ENCODE results near the gene CANT1.

Gene CANT1

GRCh38 chr17:79047291-79047920 lies 37.8 kb upstream of the CANT1 start:
- no peaks in the 10 kb centered on the region for H3K36me3 ChIP-seq (ENCODE audit: insufficient read depth, low read length)
- H3K27me3 ChIP-seq (ENCODE audit: insufficient read depth, low read length) = peaks cover 7% of the 10 kb centered on the region
- no peaks in the 10 kb centered on the region for H3K4me1 ChIP-seq (ENCODE audit: insufficient read depth, low read length)
- no peak overlapping the region for H3K4me3 ChIP-seq (ENCODE audit: low read length)
- H2AFZ ChIP-seq (ENCODE audit: low read depth, low read length) = no peak overlapping the region
- H3K9me3 ChIP-seq (ENCODE audit: low read length) = peaks cover 3% of the 10 kb centered on the region

- Histone ChIP-seq H3K36me3 (ENCODE audit: insufficient read depth, low read length) (no peaks in the 10 kb centered on the region), H2AFZ (ENCODE audit: low read depth, low read length) (no peak overlapping the region), H3K4me3 (ENCODE audit: low read length) (no peak overlapping the region), H3K27me3 (ENCODE audit: insufficient read depth, low read length) (peaks cover 7% of the 10 kb centered on the region), H3K9me3 (ENCODE audit: low read length) (peaks cover 3% of the 10 kb centered on the region), H3K4me1 (ENCODE audit: insufficient read depth, low read length) (no peaks in the 10 kb centered on the region)
These were observed 37.3 kb upstream of the CANT1 start for GRCh38 chr17:79046916-79047280.

- H3K27me3 ChIP-seq (ENCODE audit: insufficient read depth, low read length) = peaks cover 7% of the 10 kb centered on the region
- no peaks in the 10 kb centered on the region for H3K36me3 ChIP-seq (ENCODE audit: insufficient read depth, low read length)
- H3K4me1 ChIP-seq (ENCODE audit: insufficient read depth, low read length) = no peaks in the 10 kb centered on the region
- no peak overlapping the region for H3K4me3 ChIP-seq (ENCODE audit: low read length)
- H3K9me3 ChIP-seq (ENCODE audit: low read length) = peaks cover 3% of the 10 kb centered on the region
- no peak overlapping the region for H2AFZ ChIP-seq (ENCODE audit: low read depth, low read length)
These were observed 36.8 kb upstream of the CANT1 start for GRCh38 chr17:79046197-79046915.

DNA sequence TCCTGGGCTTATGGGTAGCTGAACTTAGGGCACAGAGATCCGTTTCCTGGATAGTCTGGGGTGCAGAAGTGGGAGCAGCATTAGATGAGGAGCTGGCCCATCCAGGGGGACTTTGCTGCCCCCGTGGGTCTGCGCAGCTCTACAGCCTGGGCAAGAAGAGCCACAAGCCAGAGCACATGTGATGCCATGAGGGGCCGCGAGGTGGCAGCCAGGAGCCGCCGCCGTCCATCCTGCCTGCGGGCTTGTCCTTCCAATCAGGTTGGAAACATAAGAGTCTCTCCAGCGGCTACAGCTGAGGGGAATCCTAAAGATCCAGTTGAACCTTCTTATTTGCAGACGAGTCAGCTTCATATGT lies 36.3 kb upstream of the CANT1 start:
- H3K9me3 ChIP-seq (ENCODE audit: low read length) = peaks cover 3% of the 10 kb centered on the region
- H3K27me3 ChIP-seq (ENCODE audit: insufficient read depth, low read length) = peaks cover 7% of the 10 kb centered on the region
- H3K4me1 ChIP-seq (ENCODE audit: insufficient read depth, low read length) = no peaks in the 10 kb centered on the region
- H3K36me3 ChIP-seq (ENCODE audit: insufficient read depth, low read length) = no peaks in the 10 kb centered on the region
- H3K4me3 ChIP-seq (ENCODE audit: low read length) = no peak overlapping the region
- H2AFZ ChIP-seq (ENCODE audit: low read depth, low read length) = no peak overlapping the region

DNA sequence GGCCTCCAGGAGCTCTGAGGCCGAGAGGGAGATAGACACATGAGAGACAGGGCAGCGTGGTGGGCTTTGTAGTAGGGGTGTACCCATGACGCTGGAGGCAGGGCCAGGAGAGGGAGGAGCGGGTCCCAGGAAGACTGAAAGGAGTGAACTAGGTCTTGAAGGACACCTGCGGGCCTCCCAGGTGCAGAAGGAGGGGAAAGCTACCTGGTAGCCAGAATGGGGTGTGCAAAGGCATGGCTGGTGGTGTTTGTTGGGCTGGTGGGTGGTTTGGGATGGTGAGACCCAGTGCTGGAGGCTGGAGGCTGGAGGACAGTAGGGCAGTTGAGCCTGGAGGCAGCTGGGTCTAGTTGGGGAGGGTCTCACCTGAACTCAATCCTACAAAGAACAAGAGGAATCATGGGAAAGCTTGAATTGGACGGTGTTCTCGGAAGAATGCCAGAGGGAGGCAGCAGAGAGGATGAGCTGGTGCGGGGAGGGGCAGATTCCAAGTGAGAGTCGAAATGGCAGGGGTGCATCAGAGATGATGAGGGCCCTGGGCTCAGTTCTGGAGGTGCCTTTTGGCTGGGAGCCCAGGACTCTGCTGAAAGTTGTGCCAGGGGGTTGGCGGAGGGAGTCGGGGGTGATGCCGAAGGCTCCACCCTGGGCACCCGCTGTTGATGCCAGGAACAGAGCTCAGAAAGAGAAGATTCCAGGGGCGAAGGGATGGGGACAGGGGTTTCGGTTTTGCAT lies 35.6 kb upstream of the CANT1 start:
- Histone ChIP-seq H3K4me3 (ENCODE audit: low read length) (no peak overlapping the region), H3K27me3 (ENCODE audit: insufficient read depth, low read length) (peaks cover 6% of the 10 kb centered on the region), H3K9me3 (ENCODE audit: low read length) (peaks cover 3% of the 10 kb centered on the region), H3K4me1 (ENCODE audit: insufficient read depth, low read length) (no peaks in the 10 kb centered on the region), H2AFZ (ENCODE audit: low read depth, low read length) (no peak overlapping the region), H3K36me3 (ENCODE audit: insufficient read depth, low read length) (no peaks in the 10 kb centered on the region)

DNA sequence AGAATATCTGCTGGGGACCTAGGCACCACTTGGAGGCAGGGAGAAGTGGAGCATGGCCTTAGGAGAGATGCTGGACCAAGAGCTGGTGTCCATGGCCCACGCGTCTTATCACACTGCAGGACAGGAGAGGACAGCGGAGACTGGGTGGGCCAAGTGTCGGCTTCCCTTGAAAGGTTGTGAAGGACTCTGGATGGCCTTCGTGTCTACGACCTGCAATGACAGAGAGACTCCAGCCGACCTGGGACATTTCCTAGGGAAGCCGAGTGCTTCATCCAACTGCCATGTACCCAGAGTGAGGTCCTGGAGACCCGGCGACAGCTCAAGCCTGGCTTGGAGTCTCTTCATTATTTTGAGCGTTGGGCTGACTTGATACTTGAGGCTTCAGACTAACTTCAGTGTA lies 34.9 kb upstream of the CANT1 start:
- H3K9me3 ChIP-seq (ENCODE audit: low read length) = peaks cover 3% of the 10 kb centered on the region
- H3K36me3 ChIP-seq (ENCODE audit: insufficient read depth, low read length) = no peaks in the 10 kb centered on the region
- no peak overlapping the region for H2AFZ ChIP-seq (ENCODE audit: low read depth, low read length)
- H3K4me3 ChIP-seq (ENCODE audit: low read length) = no peak overlapping the region
- H3K4me1 ChIP-seq (ENCODE audit: insufficient read depth, low read length) = no peaks in the 10 kb centered on the region
- peaks cover 2% of the 10 kb centered on the region for H3K27me3 ChIP-seq (ENCODE audit: insufficient read depth, low read length)

- Histone ChIP-seq H3K4me3 (ENCODE audit: low read length) (no peak overlapping the region), H3K27me3 (ENCODE audit: insufficient read depth, low read length) (peaks cover 2% of the 10 kb centered on the region), H3K4me1 (ENCODE audit: insufficient read depth, low read length) (no peaks in the 10 kb centered on the region)
These were observed 34.4 kb upstream of the CANT1 start for GRCh38 chr17:79043931-79044320.

GRCh38 chr17:79043191-79043930 lies 33.8 kb upstream of the CANT1 start:
- H3K27me3 ChIP-seq (ENCODE audit: insufficient read depth, low read length) = peaks cover 5% of the 10 kb centered on the region

More at GRCh38 chr17:79043931-79044320, 34.4 kb upstream of the CANT1 start:
- Histone ChIP-seq H3K36me3 (ENCODE audit: insufficient read depth, low read length) (no peaks in the 10 kb centered on the region), H2AFZ (ENCODE audit: low read depth, low read length) (no peak overlapping the region), H3K9me3 (ENCODE audit: low read length) (peaks cover 3% of the 10 kb centered on the region)

GRCh38 chr17:79042421-79043190 lies 33.0 kb upstream of the CANT1 start:
- Histone ChIP-seq H3K4me1 (ENCODE audit: insufficient read depth, low read length) (no peaks in the 10 kb centered on the region), H2AFZ (ENCODE audit: low read depth, low read length) (no peak overlapping the region), H3K4me3 (ENCODE audit: low read length) (no peak overlapping the region), H3K36me3 (ENCODE audit: insufficient read depth, low read length) (no peaks in the 10 kb centered on the region), H3K9me3 (ENCODE audit: low read length) (no peaks in the 10 kb centered on the region), H3K27me3 (ENCODE audit: insufficient read depth, low read length) (peaks cover 6% of the 10 kb centered on the region)

More at GRCh38 chr17:79043191-79043930, 33.8 kb upstream of the CANT1 start:
- Histone ChIP-seq H3K9me3 (ENCODE audit: low read length) (peaks cover 3% of the 10 kb centered on the region), H3K4me3 (ENCODE audit: low read length) (no peak overlapping the region), H3K4me1 (ENCODE audit: insufficient read depth, low read length) (no peaks in the 10 kb centered on the region), H2AFZ (ENCODE audit: low read depth, low read length) (no peak overlapping the region), H3K36me3 (ENCODE audit: insufficient read depth, low read length) (no peaks in the 10 kb centered on the region)

DNA sequence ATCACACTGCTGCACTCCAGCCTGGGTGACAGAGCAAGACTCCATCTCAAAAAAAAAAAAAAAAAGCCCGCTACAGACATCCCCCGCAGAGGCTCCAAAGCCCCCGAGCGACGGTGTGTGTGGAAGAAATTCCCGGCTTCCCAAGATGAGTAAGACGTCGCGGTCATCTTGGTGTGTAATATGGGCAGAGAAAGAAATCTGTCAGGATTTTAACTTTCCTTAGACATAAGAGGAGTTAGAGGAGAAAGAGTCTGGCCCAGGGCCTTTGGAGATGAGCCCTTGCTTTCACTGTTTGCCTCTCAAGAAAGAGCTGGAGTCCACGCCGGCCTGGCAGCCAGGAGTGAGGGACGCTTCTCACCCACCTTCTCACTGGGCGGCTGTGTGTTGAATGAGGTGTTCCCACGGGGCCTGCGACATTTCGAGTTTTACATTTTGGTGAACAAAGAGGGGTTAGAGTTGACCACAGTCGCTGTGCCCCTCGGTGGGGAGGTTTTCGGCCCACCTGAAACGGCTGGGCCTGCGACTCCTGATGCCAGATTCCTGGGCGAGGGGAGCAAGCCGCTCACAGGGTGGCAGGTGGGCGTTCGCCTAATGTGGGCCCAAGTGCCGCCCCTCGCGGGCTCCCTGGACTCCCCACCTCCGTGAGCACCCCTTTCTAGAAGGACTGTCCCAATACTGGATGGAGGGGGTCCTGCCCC lies 32.3 kb upstream of the CANT1 start:
- H2AFZ ChIP-seq (ENCODE audit: low read depth, low read length) = no peak overlapping the region
- H3K4me1 ChIP-seq (ENCODE audit: insufficient read depth, low read length) = no peaks in the 10 kb centered on the region
- H3K36me3 ChIP-seq (ENCODE audit: insufficient read depth, low read length) = no peaks in the 10 kb centered on the region
- H3K9me3 ChIP-seq (ENCODE audit: low read length) = no peaks in the 10 kb centered on the region
- peaks cover 6% of the 10 kb centered on the region for H3K27me3 ChIP-seq (ENCODE audit: insufficient read depth, low read length)
- H3K4me3 ChIP-seq (ENCODE audit: low read length) = no peak overlapping the region

GRCh38 chr17:79041041-79041570 lies 31.5 kb upstream of the CANT1 start:
- Histone ChIP-seq H3K9me3 (ENCODE audit: low read length) (no peaks in the 10 kb centered on the region), H3K4me3 (ENCODE audit: low read length) (no peak overlapping the region), H3K4me1 (ENCODE audit: insufficient read depth, low read length) (no peaks in the 10 kb centered on the region), H2AFZ (ENCODE audit: low read depth, low read length) (no peak overlapping the region), H3K36me3 (ENCODE audit: insufficient read depth, low read length) (no peaks in the 10 kb centered on the region), H3K27me3 (ENCODE audit: insufficient read depth, low read length) (peaks cover 10% of the 10 kb centered on the region)

DNA sequence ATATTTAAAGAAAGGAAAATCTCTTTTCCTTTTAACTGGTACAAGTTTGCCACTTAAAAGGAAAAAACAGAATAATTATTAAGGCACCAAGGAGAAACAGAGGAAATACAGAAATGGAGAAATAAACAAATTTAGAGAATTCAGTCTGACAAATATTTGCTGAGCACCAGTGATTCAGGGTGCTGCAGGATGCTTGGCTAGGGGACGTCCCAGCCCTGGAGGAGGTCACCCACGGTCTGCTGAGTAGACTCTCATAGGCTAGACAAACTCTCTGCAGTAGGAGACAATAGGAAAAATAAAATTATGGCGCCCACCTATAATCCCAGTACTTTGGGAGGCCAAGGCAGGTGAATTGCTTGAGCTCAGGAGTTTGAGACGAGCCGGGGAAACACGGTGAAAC lies 30.3 kb upstream of the CANT1 start:
- H3K27me3 ChIP-seq (ENCODE audit: insufficient read depth, low read length) = peaks cover 16% of the 10 kb centered on the region
- no peak overlapping the region for H3K4me3 ChIP-seq (ENCODE audit: low read length)
- no peaks in the 10 kb centered on the region for H3K36me3 ChIP-seq (ENCODE audit: insufficient read depth, low read length)
- H2AFZ ChIP-seq (ENCODE audit: low read depth, low read length) = no peak overlapping the region
- no peaks in the 10 kb centered on the region for H3K4me1 ChIP-seq (ENCODE audit: insufficient read depth, low read length)
- H3K9me3 ChIP-seq (ENCODE audit: low read length) = no peaks in the 10 kb centered on the region
